CD4-positive, alpha-beta T cell (primary cell): ENCODE results near the gene ZNHIT6. TPM values are rescaled to one million over a fixed set of nuclear protein-coding genes. Genes with fewer than 3 reads are reported as not detected.

Source experiments
- ATAC-seq: fragments of 200-7000 bp; cut with Tn5 transposase; one replicate; pipeline ENCODE4 v1.10.0; 2022; ENCODE audit warnings: mild to moderate bottlenecking; ENCODE audit not compliant: poor library complexity
- CTCF ChIA-PET: fragments of 350-600 bp; sonication (Branson Sonifier 250); formaldehyde crosslinking; loops from one replicate; lab custom pipeline; 2021; ENCODE audit warnings: antibody characterized with exemption, inconsistent platforms; lab: Charles Lee
- POLR2A ChIA-PET: fragments of 350-600 bp; sonication (Branson Sonifier 250); formaldehyde crosslinking; loops from one replicate; lab custom pipeline; 2021; ENCODE audit warnings: antibody characterized with exemption, inconsistent platforms; lab: Charles Lee
- DNase-seq, 14 experiments: peaks; one replicate each; pipeline ENCODE4 v3.0.0-alpha.2; 2013 to 2020; ENCODE audit warnings: mixed read lengths in 2 of 14
- H3K27ac ChIP-seq, 2 donors: one replicate each; pipeline versions ENCODE4 v1.5.1 to v1.7.0; 2013; ENCODE audit warnings: low read length in 2 of 2, low read depth in 1 of 2, mild to moderate bottlenecking in 1 of 2
- H3K27me3 ChIP-seq, 2 experiments: 1 replicate in 1 of 2; 2 replicates in 1 of 2; pipeline versions ENCODE4 v1.6.1 to v1.7.0; 2013; ENCODE audit warnings: low read length in 2 of 2, control low read depth in 1 of 2, mild to moderate bottlenecking in 1 of 2, moderate library complexity in 1 of 2; ENCODE audit not compliant: insufficient read depth in 2 of 2, control insufficient read depth in 1 of 2
- H3K36me3 ChIP-seq: one replicate; pipeline ENCODE4 v1.6.1; 2013; ENCODE audit warnings: low read length, control low read depth; ENCODE audit not compliant: insufficient read depth
- H3K4me1 ChIP-seq: one replicate; pipeline ENCODE4 v1.6.1; 2013; ENCODE audit warnings: low read length, control low read depth; ENCODE audit not compliant: insufficient read depth
- H3K4me3 ChIP-seq: one replicate; pipeline ENCODE4 v1.5.1; 2013; ENCODE audit warnings: mild to moderate bottlenecking, low read length, moderate library complexity
- H3K9me3 ChIP-seq, 2 experiments: 1 replicate in 1 of 2; 2 replicates in 1 of 2; pipeline versions ENCODE4 v1.6.1 to v1.7.0; 2013; ENCODE audit warnings: low read length in 2 of 2, mild to moderate bottlenecking in 2 of 2, control low read depth in 1 of 2, moderate library complexity in 1 of 2; ENCODE audit not compliant: control insufficient read depth in 1 of 2, insufficient read depth in 1 of 2
- H3K27ac Mint-ChIP-seq: one replicate; pipeline ENCODE4 v1.8.0; 2020; ENCODE audit warnings: mixed read lengths
- H3K27me3 Mint-ChIP-seq: one replicate; pipeline ENCODE4 v1.8.0; 2021; ENCODE audit warnings: mixed read lengths
- H3K36me3 Mint-ChIP-seq: one replicate; pipeline ENCODE4 v1.8.0; 2021; ENCODE audit warnings: low read depth, mixed read lengths
- H3K4me1 Mint-ChIP-seq: one replicate; pipeline ENCODE4 v1.8.0; 2021; ENCODE audit warnings: low read depth, mixed read lengths
- H3K4me3 Mint-ChIP-seq: one replicate; pipeline ENCODE4 v1.8.0; 2020; ENCODE audit warnings: mild to moderate bottlenecking, mixed read lengths
- H3K9me3 Mint-ChIP-seq: one replicate; pipeline ENCODE4 v1.8.0; 2020; ENCODE audit warnings: mixed read lengths
- CTCF ChIP-seq: fragments of 200-600 bp; IDR thresholded peaks from one replicate; pipeline ENCODE4 v1.8.0; 2022; ENCODE audit warnings: antibody characterized with exemption, mild to moderate bottlenecking
- intact Hi-C, 2 experiments: fragments of 100-400 bp; cut with DNase I in 1 of 2; cut with micrococcal nuclease in 1 of 2; formaldehyde crosslinking; loops; one replicate each; pipeline versions ENCODE4 v1.15.1 to v1.9.0; 2023 to 2025; cut with DNase I, micrococcal nuclease
- total RNA-seq, 174 experiments: library from RNA in 2 of 174; stranded (reverse) in 2 of 174; gene quantifications; one replicate each; pipeline ENCODE4 v1.2.3 and lab custom pipeline; 2021 to 2026

ZNHIT6 gene
- total RNA-seq, 2 experiments from 2014 or later: 10.4 to 10.8 TPM

- Mint-ChIP-seq H3K4me1 (no peaks in the 10 kb centered on the region), H3K27me3 (no peaks in the 10 kb centered on the region), H3K9me3 (no peaks in the 10 kb centered on the region), H3K36me3 (peaks cover 79% of the 10 kb centered on the region), H3K27ac (no peak overlapping the region), H3K4me3 (no peak overlapping the region)
- peaks cover 3 to 4% of the 10 kb centered on the region in 2 experiments for H3K9me3 ChIP-seq
- H3K27me3 ChIP-seq: no peaks in the 10 kb centered on the region
- DNase-seq: no peak
- ATAC-seq: no peak
- H3K4me1 ChIP-seq: no peaks in the 10 kb centered on the region
- H3K27ac ChIP-seq: no peak overlapping the region
- POLR2A ChIA-PET: no interaction called here
- CTCF ChIA-PET: no interaction called here
- peaks cover 26% of the 10 kb centered on the region for H3K36me3 ChIP-seq
- intact Hi-C loops: no loop called here
- H3K4me3 ChIP-seq: no peak overlapping the region
- TF ChIP-seq CTCF: no peak
Measured at GRCh38 chr1:85655315-85655714, 52.9 kb downstream of the ZNHIT6 start.

GRCh38 chr1:85654066-85654782 lies 54.0 kb downstream of the ZNHIT6 start:
- DNase-seq: no peak
- POLR2A ChIA-PET: no interaction called here
- CTCF ChIA-PET: no interaction called here
- peaks cover 3 to 9% of the 10 kb centered on the region in 2 experiments for H3K9me3 ChIP-seq
- no peaks in the 10 kb centered on the region for H3K4me1 ChIP-seq
- H3K4me3 ChIP-seq: no peak overlapping the region
- Mint-ChIP-seq H3K9me3 (peaks cover 2% of the 10 kb centered on the region), H3K27ac (no peak overlapping the region), H3K4me3 (no peak overlapping the region), H3K27me3 (no peaks in the 10 kb centered on the region), H3K36me3 (peaks cover 83% of the 10 kb centered on the region), H3K4me1 (no peaks in the 10 kb centered on the region)
- no peaks in the 10 kb centered on the region for H3K27me3 ChIP-seq
- no peak overlapping the region for H3K27ac ChIP-seq
- ATAC-seq: no peak
- intact Hi-C loops: no loop called here
- peaks cover 26% of the 10 kb centered on the region for H3K36me3 ChIP-seq
- TF ChIP-seq CTCF: no peak

- Histone ChIP-seq H3K27me3 (no peaks in the 10 kb centered on the region), H3K27ac (no peak overlapping the region), H3K9me3 (peaks cover 9 to 10% of the 10 kb centered on the region in 2 experiments), H3K36me3 (peaks cover 26% of the 10 kb centered on the region), H3K4me3 (no peak overlapping the region), H3K4me1 (no peaks in the 10 kb centered on the region)
- Mint-ChIP-seq H3K9me3 (peaks cover 4% of the 10 kb centered on the region), H3K27me3 (no peaks in the 10 kb centered on the region), H3K4me3 (no peak overlapping the region), H3K36me3 (peaks cover 95% of the 10 kb centered on the region), H3K27ac (no peak overlapping the region), H3K4me1 (no peaks in the 10 kb centered on the region)
- intact Hi-C loops: no loop called here
- ATAC-seq (no peak), DNase-seq (no peak)
- ChIA-PET POLR2A (no interaction called here), CTCF (no interaction called here)
- TF ChIP-seq CTCF: no peak
Measured at GRCh38 chr1:85652327-85652726, 55.9 kb downstream of the ZNHIT6 start.
